GM18519 (cell line): ENCODE data around the gene MORN5.

Experiments
- ATAC-seq: cut with Tn5 transposase; IDR thresholded peaks from one replicate; pipeline ENCODE4 v1.9.1; 2021; ENCODE audit warnings: mild to moderate bottlenecking, moderate library complexity; ENCODE audit not compliant: unreplicated experiment, low FRiP score

The MORN5 gene

DNA sequence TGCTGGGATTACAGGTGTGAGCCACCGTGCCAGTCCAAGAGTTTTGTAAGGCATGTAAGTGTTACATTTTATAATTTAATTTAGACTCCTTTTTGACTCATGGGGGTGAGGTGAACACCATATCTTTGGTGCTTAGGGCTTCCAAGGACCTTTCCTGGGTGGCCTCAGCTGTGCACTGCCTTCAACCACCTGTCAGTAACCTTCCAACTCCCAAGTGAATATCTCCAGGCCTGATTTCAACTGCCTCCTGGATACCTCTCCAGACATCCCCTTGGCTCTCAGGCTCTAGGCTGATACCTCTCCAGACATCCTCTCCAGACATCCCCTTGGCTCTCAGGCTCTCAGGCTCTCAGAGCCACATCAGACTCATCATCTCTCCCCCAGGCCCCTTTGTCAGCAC, 35.7 kb upstream of the MORN5 start:
- no peak for ATAC-seq

DNA sequence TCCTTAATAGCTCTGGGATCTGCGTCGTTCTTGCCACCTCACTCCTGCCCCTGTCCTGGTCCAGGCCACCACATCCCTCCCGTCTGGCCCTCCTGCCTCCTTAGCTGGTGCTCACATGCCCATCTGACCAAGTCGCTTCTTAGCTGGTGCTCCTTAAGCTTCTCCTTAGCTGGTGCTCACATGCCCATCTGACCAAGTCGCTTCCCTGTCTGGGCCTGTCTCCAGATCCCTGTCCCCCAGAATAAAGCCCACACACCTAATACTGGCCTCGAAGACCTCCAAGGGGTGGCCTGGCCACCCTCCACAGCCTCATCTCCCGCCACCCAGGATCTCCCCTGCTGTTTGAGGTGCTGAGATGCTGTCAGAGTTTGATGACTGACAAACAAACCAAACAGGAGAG, 35.2 kb upstream of the MORN5 start:
- no peak for ATAC-seq

DNA sequence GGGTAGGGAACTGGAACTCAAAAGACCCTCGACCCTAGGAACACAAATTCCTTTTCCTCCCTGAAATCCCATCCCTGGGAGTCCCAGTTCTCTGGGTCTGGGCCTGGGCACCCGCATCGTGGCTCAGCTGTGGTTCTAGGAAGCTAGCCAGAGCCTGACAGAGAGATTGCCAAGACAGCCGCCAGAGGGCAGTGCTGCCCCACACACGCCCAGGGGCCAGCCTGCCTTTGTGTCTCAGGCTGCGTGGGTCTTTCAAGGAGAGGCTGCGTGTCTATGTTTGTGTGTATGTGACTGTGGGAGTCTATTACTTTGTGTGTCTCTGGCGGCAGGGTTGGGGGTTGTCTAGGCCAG, 34.6 kb upstream of the MORN5 start:
- ATAC-seq: peak; percentile 65

DNA sequence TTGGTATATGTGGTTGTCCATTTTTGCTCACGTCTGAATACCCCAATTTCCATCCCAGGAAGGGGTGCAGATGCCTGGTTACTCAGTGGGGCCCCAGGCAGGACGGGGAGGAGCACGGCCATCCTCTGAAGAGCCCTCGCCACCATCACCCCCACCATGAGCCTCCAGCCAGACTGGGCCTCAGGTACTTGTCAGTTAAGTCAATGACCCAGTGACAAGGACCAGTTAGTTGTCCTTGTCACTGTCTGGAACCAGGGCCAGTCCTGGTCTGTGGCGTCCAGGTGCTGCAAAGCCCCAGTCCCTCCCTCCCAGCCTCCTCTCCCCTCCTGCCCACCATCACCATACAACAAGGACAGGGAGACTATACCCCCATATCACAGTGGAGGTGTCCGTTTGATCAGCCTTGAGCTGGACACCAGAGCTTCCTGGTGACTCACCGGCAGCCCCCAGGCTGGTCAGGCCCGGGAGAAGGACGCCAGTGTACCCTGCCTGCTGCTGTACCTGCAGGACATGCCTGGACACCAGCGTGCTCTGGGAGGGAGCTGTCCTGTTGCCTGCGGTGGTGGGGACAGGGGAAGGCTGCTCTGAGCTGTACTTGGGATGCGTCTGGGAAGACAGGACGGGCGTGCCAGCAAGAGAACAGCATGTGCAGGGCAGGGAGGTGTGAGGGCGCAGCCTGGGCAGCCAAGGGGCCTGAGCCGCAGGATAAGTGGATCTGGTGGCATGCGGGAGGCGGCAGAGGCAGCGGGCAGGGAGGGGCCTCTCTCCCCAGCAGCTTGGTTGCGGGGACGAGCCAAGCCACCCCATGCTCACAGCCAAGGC, 34.0 kb upstream of the MORN5 start:
- no peak for ATAC-seq

DNA sequence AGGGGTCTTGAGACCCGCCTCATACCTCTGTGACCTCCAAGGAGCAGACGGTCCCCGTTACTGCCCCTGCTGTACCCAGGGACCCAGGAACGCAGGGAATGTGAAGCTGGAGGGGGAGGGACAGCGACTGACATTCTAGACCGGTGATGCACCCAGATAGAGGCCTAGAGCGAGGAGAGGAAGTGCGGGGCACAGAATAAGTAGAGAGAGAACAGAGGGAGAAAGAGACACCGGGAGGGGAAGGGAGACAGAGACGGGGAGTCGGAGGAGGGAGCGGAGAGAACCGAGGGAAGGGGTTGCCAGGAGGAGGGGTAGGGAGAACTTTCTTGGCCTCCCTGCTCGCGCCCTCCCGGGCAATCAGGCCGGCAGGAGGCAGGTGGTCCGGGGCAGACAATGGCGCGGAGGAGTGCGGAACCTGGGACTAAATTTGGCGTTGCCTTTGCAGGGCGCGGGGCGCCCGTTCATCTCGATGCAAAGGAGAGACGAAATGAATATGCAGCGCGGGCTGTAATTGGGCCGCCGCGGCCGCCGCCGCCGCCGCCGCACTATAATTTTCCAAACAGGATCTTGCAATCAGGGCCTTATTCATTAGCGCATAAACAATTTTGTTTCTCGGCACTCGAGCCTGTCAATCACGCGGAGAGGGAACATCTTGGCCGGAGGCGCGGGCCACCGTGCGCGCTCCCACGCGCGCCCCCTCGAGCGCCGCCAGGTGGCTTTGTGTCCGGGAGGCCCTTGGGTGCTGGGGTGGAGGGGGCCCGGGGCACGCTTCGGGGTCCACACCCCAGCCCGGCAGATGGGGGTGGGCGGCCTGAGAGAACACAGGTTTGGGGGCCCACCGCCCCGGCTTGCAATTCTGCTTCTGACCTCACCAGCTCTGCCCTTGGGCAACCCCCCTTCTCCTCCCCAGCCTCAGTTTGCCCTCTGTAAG, 33.1 kb upstream of the MORN5 start:
- ATAC-seq: no peak

DNA sequence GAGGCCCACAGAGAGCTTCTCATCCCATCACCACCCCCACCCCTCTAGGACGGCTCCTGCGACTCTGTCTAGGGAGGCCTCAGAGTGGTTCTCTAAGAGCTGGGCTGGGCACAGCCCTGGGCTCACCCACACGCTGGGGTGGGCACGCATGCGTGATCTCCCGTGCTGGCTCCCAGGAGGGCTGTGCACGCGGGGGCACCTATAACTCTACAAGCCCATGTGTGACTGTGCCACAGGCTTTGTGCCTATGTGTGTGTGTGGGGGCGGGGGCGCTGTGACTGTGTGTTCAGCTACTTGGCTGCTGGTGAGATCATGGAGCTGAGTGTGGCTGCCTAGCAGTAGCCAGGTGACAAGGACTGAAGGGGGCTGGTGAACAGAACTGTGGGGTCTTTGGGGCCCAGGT, 32.3 kb upstream of the MORN5 start:
- no peak for ATAC-seq

DNA sequence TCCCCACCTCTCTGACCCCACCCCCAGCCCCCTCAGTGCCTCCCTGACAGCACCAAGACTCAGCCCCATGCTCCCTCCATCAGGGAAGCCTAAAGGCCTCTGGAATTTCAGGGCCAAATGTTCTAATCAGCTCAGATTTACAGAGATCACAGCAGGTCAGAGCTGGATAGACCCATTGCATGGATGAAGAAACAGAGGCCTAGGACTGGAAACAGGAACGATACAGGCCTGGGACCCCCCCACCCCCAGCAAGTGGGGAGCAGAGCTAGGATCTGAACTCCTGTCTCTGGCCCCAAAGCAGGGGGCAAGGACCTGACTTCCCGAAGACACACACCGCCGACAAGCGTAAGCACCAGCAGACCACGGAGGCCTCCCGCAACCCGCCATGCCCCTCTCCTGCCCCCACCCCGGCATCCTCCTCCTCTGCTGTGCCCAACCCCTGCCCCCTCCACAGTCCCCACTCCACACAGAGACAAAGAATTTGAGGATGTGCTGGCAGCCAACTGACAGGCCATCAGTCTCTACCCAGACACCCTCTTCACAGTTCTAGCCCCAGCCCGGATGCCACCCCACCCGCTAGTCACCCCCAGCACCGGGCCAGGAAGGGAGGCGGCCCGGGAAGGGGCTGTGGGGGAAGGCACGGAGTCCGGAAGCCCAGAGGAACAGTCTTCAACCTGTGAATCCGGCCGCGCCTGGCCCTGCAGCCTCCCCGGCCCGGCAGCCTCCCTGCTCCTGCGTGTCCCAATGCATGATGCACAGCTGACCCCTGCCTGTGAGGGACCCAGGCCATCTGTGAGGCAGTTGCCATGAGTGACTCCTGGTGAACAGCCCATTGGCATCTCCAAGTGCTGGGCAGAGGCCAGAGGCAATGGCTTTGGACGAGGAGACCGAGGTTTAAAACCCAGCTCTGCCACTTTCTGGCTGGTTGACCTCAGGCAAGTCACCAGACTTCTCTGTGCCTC, 31.4 kb upstream of the MORN5 start:
- ATAC-seq: no peak

DNA sequence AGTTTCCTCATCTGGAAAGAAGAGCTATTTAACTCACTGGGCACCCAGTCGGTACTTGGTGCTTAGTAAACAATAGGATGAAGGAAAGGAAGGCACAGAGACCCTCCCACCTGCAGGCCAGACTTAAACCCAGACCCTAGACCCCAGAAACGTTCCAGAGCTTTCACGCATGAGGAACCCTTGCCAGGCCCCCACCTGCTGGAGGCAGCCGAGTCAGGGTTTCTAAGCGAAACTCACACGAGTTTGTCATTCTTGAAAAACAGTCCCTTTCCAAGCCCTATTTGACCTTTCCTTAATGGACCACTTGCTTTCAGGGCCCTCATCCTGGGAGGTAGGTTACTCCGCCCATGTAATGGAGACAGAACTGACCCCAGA, 30.8 kb upstream of the MORN5 start:
- ATAC-seq: no peak

DNA sequence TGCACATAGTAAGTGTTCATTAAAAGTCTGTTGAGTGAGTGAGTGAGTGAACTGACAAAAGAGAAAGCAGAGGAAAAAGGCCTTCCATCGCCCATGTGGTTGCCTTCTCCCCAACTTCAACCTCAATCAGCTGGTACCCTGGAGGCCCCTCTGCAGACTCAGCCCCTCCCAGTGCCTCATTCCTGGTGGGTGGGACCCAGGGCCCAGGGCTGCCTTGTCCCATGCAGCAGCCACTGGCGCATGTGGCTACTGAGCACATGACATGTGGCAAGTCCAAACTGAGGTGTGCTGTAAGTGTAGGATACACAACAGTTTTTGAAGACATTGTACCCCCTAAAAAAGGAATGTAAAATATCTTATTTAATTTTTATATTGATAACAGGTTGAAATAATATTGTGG, 29.7 kb upstream of the MORN5 start:
- no peak for ATAC-seq

DNA sequence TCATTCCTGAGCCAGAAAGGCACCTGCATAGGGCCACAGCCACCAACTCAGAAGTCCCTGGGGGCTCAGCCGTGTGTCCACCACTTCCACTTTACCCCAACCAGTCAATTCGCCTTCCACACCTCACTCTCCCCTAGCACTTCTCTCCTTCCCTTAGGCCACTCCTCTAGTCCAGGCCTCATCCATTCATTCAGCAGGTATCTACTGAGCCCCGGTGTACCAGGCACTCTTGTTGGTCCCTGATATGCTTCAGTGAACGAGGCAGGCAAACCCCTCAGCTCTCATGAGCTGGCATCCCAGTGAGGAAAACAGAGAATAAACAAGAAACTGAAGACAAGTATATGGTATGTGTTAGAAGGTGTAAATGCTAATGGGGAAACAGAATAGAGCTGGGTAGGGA, 28.9 kb upstream of the MORN5 start:
- ATAC-seq: no peak

DNA sequence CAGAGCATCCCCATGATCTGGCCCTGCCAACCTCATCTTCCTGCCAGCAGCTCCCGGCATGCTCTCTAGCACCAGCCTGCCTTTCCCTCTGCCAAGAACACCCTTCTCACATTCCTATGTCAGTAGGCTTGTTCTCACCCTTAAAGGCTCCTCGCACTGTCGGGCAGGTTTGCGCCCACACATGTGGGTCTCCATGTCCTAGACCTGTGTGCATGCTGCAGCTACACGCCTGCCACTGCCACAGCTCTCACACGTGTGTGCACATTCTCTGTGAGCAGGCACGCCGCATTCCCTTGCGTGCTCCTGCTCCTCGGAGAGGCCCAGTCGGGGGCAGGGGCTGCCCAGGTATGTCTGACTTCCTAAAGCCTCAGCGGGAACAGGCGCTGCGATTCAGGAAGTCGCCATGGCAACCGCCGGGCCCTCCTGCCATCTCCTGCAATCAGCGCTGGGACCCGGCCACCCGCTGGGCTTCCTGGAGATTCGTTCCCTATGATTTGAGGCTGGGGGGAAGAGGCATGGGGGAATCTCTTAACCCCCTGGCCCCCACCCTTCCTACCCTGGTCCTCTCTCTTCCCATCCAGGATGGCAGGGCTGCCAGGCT, 28.2 kb upstream of the MORN5 start:
- ATAC-seq: no peak

DNA sequence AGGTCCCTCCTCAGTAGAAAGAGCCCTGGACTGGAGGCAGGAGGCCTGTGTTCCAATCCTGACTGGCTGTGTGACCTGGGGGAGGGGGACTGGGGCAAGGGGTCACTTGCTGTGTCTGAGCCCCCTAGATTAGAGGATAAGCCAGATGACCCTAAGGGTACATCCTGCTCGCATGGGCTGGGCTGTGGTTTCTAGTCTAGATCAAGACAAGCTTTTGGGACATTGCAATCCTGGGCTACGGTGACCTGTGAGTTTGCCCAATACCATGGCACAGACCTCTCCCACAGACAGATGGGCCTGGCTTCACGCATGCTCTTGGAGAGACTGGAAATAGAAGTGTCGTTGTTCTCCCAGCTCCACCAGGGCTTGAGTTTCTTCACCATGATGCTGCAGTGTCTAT, 27.2 kb upstream of the MORN5 start:
- ATAC-seq: no peak

DNA sequence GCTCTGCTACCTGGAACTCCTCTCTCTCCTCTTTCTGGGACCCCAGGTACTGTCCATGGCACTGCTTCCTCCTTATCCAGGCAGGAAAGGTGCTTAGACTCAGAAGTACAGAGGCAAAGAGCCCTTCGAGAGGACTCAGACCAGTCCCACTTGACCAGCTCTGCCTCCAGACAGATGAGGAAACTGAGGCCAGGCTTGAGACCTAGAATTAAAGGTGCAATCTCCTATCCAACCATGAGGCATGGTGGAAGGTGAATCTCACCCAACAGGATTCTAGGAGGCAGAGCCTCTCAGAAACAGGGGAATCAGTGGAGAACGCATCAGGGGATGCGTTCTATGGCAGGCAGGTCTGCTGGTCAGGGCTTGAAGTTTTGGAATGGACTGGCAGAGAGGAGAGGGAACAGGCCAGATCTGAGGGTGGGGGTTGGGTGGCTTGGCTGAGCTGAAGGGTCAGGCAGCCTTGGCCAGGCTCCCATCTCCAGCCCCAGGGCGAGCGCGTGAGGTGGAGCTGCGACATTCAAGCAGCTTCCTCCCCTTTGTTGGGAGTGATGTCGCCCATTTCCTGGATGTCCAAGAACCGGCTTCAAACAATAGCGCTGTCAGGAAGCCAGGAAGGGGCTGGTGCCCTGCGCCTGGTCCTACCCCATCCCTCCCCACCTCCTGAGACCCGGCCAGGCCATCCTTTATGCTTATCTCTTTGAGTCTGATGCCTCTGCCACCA, 26.3 kb upstream of the MORN5 start:
- no peak for ATAC-seq

DNA sequence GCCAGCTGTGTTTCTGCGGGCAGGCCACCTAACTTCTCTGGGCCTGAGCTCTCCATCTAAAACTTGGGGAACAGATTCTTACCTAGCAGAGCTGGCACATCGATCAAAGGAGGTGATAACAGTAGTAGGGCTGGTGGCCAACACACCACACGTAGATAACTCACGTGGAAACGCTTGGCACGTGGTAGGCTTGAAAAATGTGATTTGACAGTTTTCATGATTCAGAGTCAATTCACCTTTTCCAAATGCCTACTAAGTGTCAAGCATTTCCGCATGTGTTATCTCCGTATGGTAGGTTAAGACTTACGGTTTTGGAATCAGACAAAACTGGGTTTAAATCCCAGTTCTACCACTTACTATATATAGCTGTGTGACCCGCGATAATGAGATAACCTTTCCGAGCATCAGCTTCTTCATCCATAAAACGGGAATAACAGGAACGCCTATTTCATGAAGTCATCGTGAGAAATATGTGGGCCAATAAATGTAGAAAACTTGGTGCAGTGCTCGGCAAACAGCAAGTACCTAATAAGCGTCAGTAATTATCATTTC, 25.6 kb upstream of the MORN5 start:
- no peak for ATAC-seq

DNA sequence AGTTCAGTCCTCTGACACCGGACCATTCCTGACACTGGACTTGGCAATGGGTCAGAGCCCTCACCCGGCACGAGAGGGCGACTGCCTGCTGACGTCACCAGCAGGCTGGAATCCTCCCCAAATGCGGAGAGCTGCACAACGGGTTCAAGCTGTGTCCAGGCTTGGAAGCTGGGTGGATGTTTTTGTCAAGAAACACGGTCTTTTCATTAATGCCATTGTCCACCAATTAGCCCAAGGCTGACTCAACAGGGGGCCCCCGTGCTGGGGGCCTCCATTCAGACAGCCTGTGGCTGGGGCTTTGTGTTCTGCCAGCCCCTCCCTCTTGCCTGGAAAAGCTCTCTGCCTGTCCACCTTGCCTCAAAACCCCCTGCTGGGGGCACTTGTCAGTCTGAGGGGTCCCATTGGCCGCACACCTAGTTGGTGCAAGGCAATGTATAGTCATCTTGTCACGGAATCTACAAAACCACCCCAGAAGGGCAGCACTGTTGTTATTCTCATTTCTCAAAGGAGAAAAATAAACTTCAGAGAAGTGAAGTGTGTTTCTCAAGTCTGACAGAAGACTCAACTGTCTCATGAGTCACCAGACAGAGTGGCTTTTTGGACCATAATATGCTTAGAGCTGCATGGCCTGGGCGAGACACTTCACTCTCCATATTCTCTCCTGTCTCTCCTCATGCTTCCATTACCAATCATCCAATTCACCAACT, 24.7 kb upstream of the MORN5 start:
- no peak for ATAC-seq

DNA sequence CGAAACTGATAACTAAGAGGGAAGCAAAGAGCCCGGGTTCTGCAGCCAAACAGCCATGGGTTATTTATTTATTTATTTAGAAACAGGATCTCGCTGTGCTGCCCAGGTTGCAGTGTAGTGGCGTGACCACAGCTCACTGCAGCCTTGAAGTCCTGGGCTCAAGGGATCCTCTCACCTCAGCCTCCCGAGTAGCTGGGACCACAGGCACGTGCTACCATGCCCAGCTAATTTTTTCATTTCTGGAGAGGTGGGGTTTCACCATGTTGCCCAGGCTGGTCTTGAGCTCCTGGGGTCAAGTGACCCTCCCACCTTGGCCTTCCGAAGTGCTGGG, 24.2 kb upstream of the MORN5 start:
- no peak for ATAC-seq

DNA sequence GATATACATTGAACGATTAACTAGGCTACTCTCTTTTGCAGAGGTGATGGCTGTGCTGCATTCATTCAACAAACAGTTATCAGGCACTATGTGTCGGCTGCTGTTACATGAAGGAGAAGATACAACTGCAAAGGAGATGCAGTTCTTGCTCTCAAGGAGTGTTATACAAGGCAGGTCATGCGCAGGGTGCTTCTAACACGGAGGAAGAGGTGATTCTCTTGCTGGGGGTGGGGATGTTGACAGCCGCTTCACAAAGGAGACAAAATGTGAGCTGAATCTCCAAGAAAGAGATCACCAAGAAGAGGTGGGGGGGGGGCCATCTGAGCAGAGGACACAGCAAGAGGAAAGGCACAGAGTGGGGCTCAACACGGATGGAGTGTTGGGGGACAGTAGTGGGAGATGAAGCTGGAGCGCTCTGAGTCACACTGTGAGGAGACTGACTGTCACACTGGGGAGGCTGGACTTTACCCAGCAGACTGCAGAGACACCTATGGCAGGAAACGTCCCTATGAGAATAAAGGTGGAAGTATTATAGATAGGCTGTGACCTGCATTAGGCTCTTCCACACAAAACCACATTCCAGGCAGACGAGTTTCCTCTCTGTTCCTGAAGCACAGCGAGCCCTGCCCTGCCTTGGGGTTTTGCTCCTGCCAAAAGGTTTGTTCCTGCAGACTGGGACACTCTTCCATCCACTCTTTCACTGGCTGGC, 21.0 kb upstream of the MORN5 start:
- ATAC-seq: no peak
